Thyroid gland (tissue), 4 donors: ENCODE measurements around the gene SEZ6L. TPM values are rescaled to one million over a fixed set of nuclear protein-coding genes. Genes with fewer than 3 reads are reported as not detected.

Experiments
- DNase-seq, 2 donors: peaks; one replicate each; pipeline ENCODE4 v3.0.0-alpha.2; 2019
- H3K27ac ChIP-seq, 3 donors: fragments of 200-600 bp; sonication (generic); 1 replicate in 2 of 3; 2 replicates in 1 of 3; pipeline ENCODE4 v1.5.1; 2016 to 2019; ENCODE audit warnings: mild to moderate bottlenecking in 1 of 3, moderate library complexity in 1 of 3
- H3K27me3 ChIP-seq: fragments of 200-600 bp; sonication (generic); one replicate; pipeline ENCODE4 v1.5.1; 2019
- H3K36me3 ChIP-seq, 2 donors: fragments of 200-600 bp; sonication (generic); one replicate each; pipeline ENCODE4 v1.5.1; 2016 to 2019
- H3K4me1 ChIP-seq, 2 donors: fragments of 200-600 bp; sonication (generic); one replicate each; pipeline ENCODE4 v1.5.1; 2017 to 2019
- H3K4me3 ChIP-seq, 3 donors: fragments of 200-600 bp; sonication (generic); replicated peaks in 1 of 3; 1 replicate in 2 of 3; 2 replicates in 1 of 3; pipeline ENCODE4 v1.5.1; 2016; ENCODE audit warnings: mild to moderate bottlenecking in 1 of 3
- H3K9me3 ChIP-seq: fragments of 200-600 bp; sonication (generic); one replicate; pipeline ENCODE4 v1.5.1; 2017
- CTCF ChIP-seq, 6 experiments: fragments of 200-600 bp in 3 of 6; fragments of 450-650 bp in 3 of 6; sonication (generic) in 3 of 6; IDR thresholded peaks; one replicate each; pipeline ENCODE4 v1.5.1; 2016 to 2019; ENCODE audit warnings: antibody characterized with exemption in 6 of 6, mild to moderate bottlenecking in 2 of 6, inconsistent platforms in 1 of 6, moderate library complexity in 1 of 6
- POLR2A ChIP-seq, 2 donors: fragments of 450-650 bp; IDR thresholded peaks; one replicate each; pipeline ENCODE4 v1.6.1; 2017; ENCODE audit warnings: antibody characterized with exemption in 2 of 2, mild to moderate bottlenecking in 2 of 2, moderate library complexity in 1 of 2
- WGBS, 2 donors: methylation state at CpG; one replicate each; pipeline ENCODE4 v1.1.5; 2017; 5-methylcytosine and 5-hydroxymethylcytosine counted together
- intact Hi-C: fragments of 100-400 bp; cut with DNase I; formaldehyde crosslinking; loops from one replicate; pipeline ENCODE4 v1.15.1; 2023
- total RNA-seq, 4 donors: library from RNA; depleted of rRNA; stranded (reverse); fragments of >200 nt; gene quantifications; one replicate each; pipeline ENCODE4 v1.2.3, GENCODE V29; 2016

The SEZ6L gene
- total RNA-seq, 4 donors from 2014 or later = 0.13 to 0.22 (median 0.17) TPM; not detected in 1

DNA sequence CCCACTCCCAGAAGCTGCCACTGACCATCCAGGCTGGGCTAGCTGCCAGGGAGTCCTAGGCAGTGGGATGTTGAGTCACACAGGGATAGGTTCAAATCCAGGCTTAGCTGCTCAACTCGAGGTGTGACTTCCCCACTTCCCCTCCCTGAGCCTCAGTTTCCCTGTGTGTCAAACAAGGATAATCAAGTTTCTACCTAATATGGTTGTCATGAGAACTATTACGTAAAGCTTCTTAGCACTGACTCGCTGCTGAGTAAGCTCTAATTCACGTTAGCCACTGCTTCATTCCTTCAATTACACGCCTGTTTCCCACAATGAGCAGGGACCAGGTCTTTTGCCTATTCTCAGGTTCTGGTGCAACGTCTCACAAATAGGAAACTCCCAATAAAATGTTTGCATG is 67.7 kb downstream of the SEZ6L start:
- H3K36me3 ChIP-seq = no peaks in the 10 kb centered on the region
- peak in 1 of 2 donors; percentile 3 for DNase-seq
- H3K27ac ChIP-seq = no peak overlapping the region
- H3K4me1 ChIP-seq = peaks cover 0 to 6% of the 10 kb centered on the region in 2 donors
- intact Hi-C loops = no loop called here
- H3K4me3 ChIP-seq = no peak overlapping the region
- no peaks in the 10 kb centered on the region for H3K27me3 ChIP-seq
- 67 to 77% methylated on average over 6 of the region's 6 CpGs for WGBS, 2 donors
- no peaks in the 10 kb centered on the region for H3K9me3 ChIP-seq
- no peak for TF ChIP-seq POLR2A (IDR thresholded peaks at IDR 0.05)
- no peak for TF ChIP-seq CTCF (IDR thresholded peaks at IDR 0.05)

- peak; percentile 7 to 28 for DNase-seq
- no peak for TF ChIP-seq POLR2A (IDR thresholded peaks at IDR 0.05)
- TF ChIP-seq CTCF (IDR thresholded peaks at IDR 0.05) = no peak
- intact Hi-C loops = no loop called here
- H3K36me3 ChIP-seq = no peaks in the 10 kb centered on the region
- H3K9me3 ChIP-seq = no peaks in the 10 kb centered on the region
- H3K27me3 ChIP-seq = no peaks in the 10 kb centered on the region
- no peak overlapping the region for H3K4me3 ChIP-seq
- WGBS, 2 donors = 47 to 49% methylated on average over 3 of the region's 3 CpGs
- H3K4me1 ChIP-seq = peaks cover 0 to 6% of the 10 kb centered on the region in 2 donors
- H3K27ac ChIP-seq = no peak overlapping the region
Observed at GRCh38 chr22:26238596-26238995, 69.3 kb downstream of the SEZ6L start.

- no peak overlapping the region for H3K4me3 ChIP-seq
- H3K9me3 ChIP-seq = no peaks in the 10 kb centered on the region
- peaks cover 0 to 6% of the 10 kb centered on the region in 2 donors for H3K4me1 ChIP-seq
- TF ChIP-seq POLR2A (IDR thresholded peaks at IDR 0.05) = no peak
- WGBS, 2 donors = 85 to 88% methylated on average over 4 of the region's 4 CpGs
- H3K27ac ChIP-seq = no peak overlapping the region
- H3K36me3 ChIP-seq = no peaks in the 10 kb centered on the region
- DNase-seq = no peak
- intact Hi-C loops = no loop called here
- H3K27me3 ChIP-seq = no peaks in the 10 kb centered on the region
Observed at GRCh38 chr22:26239581-26239980, 70.3 kb downstream of the SEZ6L start.

GRCh38 chr22:26241361-26241760 is 72.1 kb downstream of the SEZ6L start:
- Histone ChIP-seq H3K27me3 (no peaks in the 10 kb centered on the region), H3K4me3 (no peak overlapping the region), H3K4me1 (peaks cover 0 to 6% of the 10 kb centered on the region in 2 donors), H3K36me3 (no peaks in the 10 kb centered on the region), H3K9me3 (no peaks in the 10 kb centered on the region), H3K27ac (no peak overlapping the region)
- TF ChIP-seq POLR2A (IDR thresholded peaks at IDR 0.05) = no peak
- TF ChIP-seq CTCF (IDR thresholded peaks at IDR 0.05) = no peak
- WGBS, 2 donors = 66 to 73% methylated on average over 8 of the region's 8 CpGs
- DNase-seq = no peak
- intact Hi-C loops = no loop called here

DNA sequence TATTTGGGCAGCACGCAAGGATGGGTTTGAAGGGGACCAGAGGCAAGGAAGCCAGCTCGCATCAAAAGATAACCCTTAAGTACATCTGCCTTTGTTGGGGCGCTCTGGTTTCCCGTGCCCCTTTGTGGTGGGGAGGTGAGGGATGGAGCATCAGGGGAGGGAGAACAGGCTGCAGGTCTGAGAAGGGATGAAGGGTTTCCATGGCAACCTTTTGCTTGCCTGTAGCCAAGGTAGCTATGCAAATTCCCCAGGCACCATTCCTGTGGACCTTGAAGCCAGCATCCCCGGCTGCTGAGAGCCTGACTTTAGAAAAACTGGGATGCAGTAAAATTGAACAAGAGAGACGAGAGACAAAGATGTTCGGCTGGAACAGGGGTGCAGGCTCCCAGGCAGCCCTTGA is 75.7 kb downstream of the SEZ6L start:
- no peaks in the 10 kb centered on the region for H3K27me3 ChIP-seq
- WGBS, 2 donors = 57 to 62% methylated on average over 7 of the region's 7 CpGs
- intact Hi-C loops = no loop called here

More for the DNA sequence above, 75.7 kb downstream of the SEZ6L start:
- H3K36me3 ChIP-seq = no peaks in the 10 kb centered on the region
- no peaks in the 10 kb centered on the region for H3K9me3 ChIP-seq
- H3K4me1 ChIP-seq = no peaks in the 10 kb centered on the region
- DNase-seq = no peak
- no peak overlapping the region for H3K4me3 ChIP-seq
- no peak for TF ChIP-seq CTCF (IDR thresholded peaks at IDR 0.05)
- TF ChIP-seq POLR2A (IDR thresholded peaks at IDR 0.05) = no peak
- no peak overlapping the region for H3K27ac ChIP-seq
